B cell (primary cell): ENCODE results near the gene HIGD2A. TPM values are rescaled to one million over a fixed set of nuclear protein-coding genes. Genes with fewer than 3 reads are reported as not detected.
A peak's percentile ranks its signal among the peaks of the same experiment; 100 is the strongest.

ENCODE experiments used
- ATAC-seq: fragments of 200-7000 bp; cut with Tn5 transposase; one replicate; pipeline ENCODE4 v1.10.0; 2021; ENCODE audit warnings: low read depth, mild to moderate bottlenecking, moderate number of reproducible peaks, moderate library complexity
- CTCF ChIA-PET: fragments of 350-600 bp; sonication (Branson Sonifier 250); formaldehyde crosslinking; loops from one replicate; lab custom pipeline; 2021; ENCODE audit warnings: antibody characterized with exemption, inconsistent platforms; lab: Charles Lee
- POLR2A ChIA-PET: fragments of 350-600 bp; sonication (Branson Sonifier 250); formaldehyde crosslinking; loops from one replicate; lab custom pipeline; 2021; ENCODE audit warnings: antibody characterized with exemption; lab: Charles Lee
- DNase-seq: peaks from one replicate; pipeline ENCODE4 v3.0.0; 2013
- H2AFZ ChIP-seq: 2 replicates; pipeline ENCODE4 v1.6.1; 2012; ENCODE audit warnings: mild to moderate bottlenecking, low read depth, low read length; ENCODE audit not compliant: insufficient read depth, poor library complexity, severe bottlenecking
- H3K27ac ChIP-seq, 2 donors: 1 replicate in 1 of 2; 2 replicates in 1 of 2; pipeline ENCODE4 v1.5.1; 2012 to 2013; ENCODE audit warnings: low read length in 2 of 2, mild to moderate bottlenecking in 2 of 2, moderate library complexity in 1 of 2
- H3K27me3 ChIP-seq, 4 experiments: fragments of 200-600 bp in 1 of 4; sonication (generic) in 1 of 4; replicated peaks in 1 of 4; 1 replicate in 2 of 4; 2 replicates in 2 of 4; pipeline versions ENCODE4 v1.6.1 to v1.7.0; 2013 to 2016; ENCODE audit warnings: low read length in 3 of 4, mild to moderate bottlenecking in 2 of 4, mixed read lengths in 1 of 4, moderate library complexity in 1 of 4; ENCODE audit not compliant: insufficient read depth in 4 of 4, control insufficient read depth in 3 of 4; ENCODE audit errors: control extremely low read depth in 1 of 4
- H3K36me3 ChIP-seq, 2 experiments: replicated peaks in 1 of 2; 1 replicate in 1 of 2; 2 replicates in 1 of 2; pipeline versions ENCODE4 v1.6.1 to v1.7.1; 2013; ENCODE audit warnings: low read length in 1 of 2; ENCODE audit not compliant: insufficient read depth in 2 of 2, control insufficient read depth in 1 of 2; ENCODE audit errors: control extremely low read depth in 1 of 2, extremely low read depth in 1 of 2
- H3K4me1 ChIP-seq, 2 donors: fragments of 200-600 bp in 1 of 2; sonication (generic) in 1 of 2; 1 replicate in 1 of 2; 2 replicates in 1 of 2; pipeline versions ENCODE4 v1.5.1 to v1.6.1; 2013 to 2017; ENCODE audit warnings: low read length in 2 of 2; ENCODE audit not compliant: control insufficient read depth in 2 of 2, insufficient read depth in 2 of 2
- H3K4me2 ChIP-seq: replicated peaks from 2 replicates; pipeline ENCODE3; 2012; ENCODE audit warnings: mild to moderate bottlenecking, low read depth, low read length; ENCODE audit not compliant: poor library complexity, severe bottlenecking
- H3K4me3 ChIP-seq, 5 experiments: fragments of 200-600 bp in 1 of 5; sonication (generic) in 1 of 5; 1 replicate in 3 of 5; 2 replicates in 2 of 5; pipeline versions ENCODE4 v1.5.1 to v1.7.0; 2011 to 2016; ENCODE audit warnings: low read length in 4 of 5, mild to moderate bottlenecking in 4 of 5, low read depth in 2 of 5, control low read depth in 1 of 5, moderate library complexity in 1 of 5; ENCODE audit not compliant: insufficient read depth in 1 of 5; ENCODE audit errors: control extremely low read depth in 1 of 5, extremely low read depth in 1 of 5
- H3K79me2 ChIP-seq: fragments of 200-600 bp; sonication (generic); one replicate; pipeline ENCODE4 v1.6.0; 2016; ENCODE audit warnings: low read length; ENCODE audit not compliant: control insufficient read depth, insufficient read depth
- H3K9ac ChIP-seq: fragments of 200-600 bp; sonication (generic); 2 replicates; pipeline ENCODE4 v1.6.1; 2017; ENCODE audit warnings: mild to moderate bottlenecking, low read length, moderate library complexity
- H3K9me3 ChIP-seq, 3 donors: one replicate each; pipeline versions ENCODE4 v1.6.1 to v1.7.1; 2013; ENCODE audit warnings: low read length in 2 of 3; ENCODE audit not compliant: control insufficient read depth in 2 of 3, insufficient read depth in 1 of 3; ENCODE audit errors: control extremely low read depth in 1 of 3
- H4K20me1 ChIP-seq: 2 replicates; pipeline ENCODE4 v1.6.0; 2012; ENCODE audit warnings: mild to moderate bottlenecking, low read length; ENCODE audit not compliant: insufficient read depth, control insufficient read depth, poor library complexity, severe bottlenecking
- H3K27ac Mint-ChIP-seq: one replicate; pipeline ENCODE4 v1.8.0; 2021; ENCODE audit warnings: mixed read lengths
- H3K27me3 Mint-ChIP-seq: one replicate; pipeline ENCODE4 v1.8.0; 2021; ENCODE audit warnings: mixed read lengths
- H3K4me1 Mint-ChIP-seq: one replicate; pipeline ENCODE4 v1.8.0; 2021; ENCODE audit warnings: mixed read lengths
- H3K4me3 Mint-ChIP-seq: one replicate; pipeline ENCODE4 v1.8.0; 2021; ENCODE audit warnings: mixed read lengths
- H3K9me3 Mint-ChIP-seq: one replicate; pipeline ENCODE4 v1.8.0; 2022; ENCODE audit warnings: mixed read lengths; ENCODE audit not compliant: insufficient read depth
- EZH2 ChIP-seq: IDR thresholded peaks from 2 replicates; pipeline ENCODE4 v1.6.1; 2012; ENCODE audit warnings: borderline replicate concordance, low read depth, mild to moderate bottlenecking, moderate library complexity, low read length; ENCODE audit not compliant: insufficient read depth, poor library complexity, severe bottlenecking
- WGBS: methylation state at CpG from one replicate; pipeline ENCODE4 v1.1.5; 2013; ENCODE audit warnings: missing lambda C conversion rate; ENCODE audit not compliant: insufficient coverage; 5-methylcytosine and 5-hydroxymethylcytosine counted together
- intact Hi-C: fragments of 100-400 bp; cut with micrococcal nuclease; formaldehyde crosslinking; loops from one replicate; pipeline ENCODE4 v1.10.0; 2022
- polyA plus RNA-seq: library from polyadenylated mRNA; depleted of rRNA; stranded (reverse); fragments of >200 nt; gene quantifications from 2 replicates; pipeline ENCODE4 v1.2.3, GENCODE V29; 2012
- total RNA-seq, 2 donors: library from RNA; stranded (reverse); fragments of 120-200 nt in 1 of 2; gene quantifications; 1 replicate in 1 of 2; 2 replicates in 1 of 2; pipeline versions ENCODE4 v1.2.3 to v1.2.4, GENCODE V29; 2013 to 2022
- TF ChIP-seq, protein P1 (sequence below): fragments of 200-600 bp; IDR thresholded peaks from one replicate; pipeline ENCODE4 v1.8.0; 2022; ENCODE audit warnings: antibody characterized with exemption, mild to moderate bottlenecking

HIGD2A gene
- total and polyA plus RNA-seq, 2 donors (not counting 1 experiment from before 2014, with no cell fraction given) = 80.1 to 212 TPM

GRCh38 chr5:176371621-176372539 is 16.7 kb upstream of the HIGD2A start:
- Histone ChIP-seq H3K4me2 (no peak overlapping the region), H3K79me2 (no peaks in the 10 kb centered on the region), H4K20me1 (no peaks in the 10 kb centered on the region), H3K4me3 (no peak overlapping the region), H3K27me3 (no peaks in the 10 kb centered on the region), H2AFZ (no peak overlapping the region), H3K9ac (no peak overlapping the region), H3K4me1 (peaks cover 8 to 11% of the 10 kb centered on the region in 2 donors), H3K9me3 (peaks cover 0 to 3% (median 0%) of the 10 kb centered on the region in 3 donors), H3K36me3 (peaks cover 0 to 15% of the 10 kb centered on the region in 2 experiments), H3K27ac (no peak overlapping the region)
- Mint-ChIP-seq H3K27ac (peak overlapping the region; percentile 6), H3K9me3 (no peaks in the 10 kb centered on the region), H3K27me3 (no peaks in the 10 kb centered on the region), H3K4me1 (peaks cover 13% of the 10 kb centered on the region), H3K4me3 (no peak overlapping the region)
- TF ChIP-seq, protein P1, sequence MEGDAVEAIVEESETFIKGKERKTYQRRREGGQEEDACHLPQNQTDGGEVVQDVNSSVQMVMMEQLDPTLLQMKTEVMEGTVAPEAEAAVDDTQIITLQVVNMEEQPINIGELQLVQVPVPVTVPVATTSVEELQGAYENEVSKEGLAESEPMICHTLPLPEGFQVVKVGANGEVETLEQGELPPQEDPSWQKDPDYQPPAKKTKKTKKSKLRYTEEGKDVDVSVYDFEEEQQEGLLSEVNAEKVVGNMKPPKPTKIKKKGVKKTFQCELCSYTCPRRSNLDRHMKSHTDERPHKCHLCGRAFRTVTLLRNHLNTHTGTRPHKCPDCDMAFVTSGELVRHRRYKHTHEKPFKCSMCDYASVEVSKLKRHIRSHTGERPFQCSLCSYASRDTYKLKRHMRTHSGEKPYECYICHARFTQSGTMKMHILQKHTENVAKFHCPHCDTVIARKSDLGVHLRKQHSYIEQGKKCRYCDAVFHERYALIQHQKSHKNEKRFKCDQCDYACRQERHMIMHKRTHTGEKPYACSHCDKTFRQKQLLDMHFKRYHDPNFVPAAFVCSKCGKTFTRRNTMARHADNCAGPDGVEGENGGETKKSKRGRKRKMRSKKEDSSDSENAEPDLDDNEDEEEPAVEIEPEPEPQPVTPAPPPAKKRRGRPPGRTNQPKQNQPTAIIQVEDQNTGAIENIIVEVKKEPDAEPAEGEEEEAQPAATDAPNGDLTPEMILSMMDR = no peak
- no peak for TF ChIP-seq EZH2
- intact Hi-C loops = loop anchor here (2.0 kb wide), 1 partner anchor 17 kb away; the partner anchor contains the start of genes HIGD2A and NOP16
- DNase-seq (no peak), ATAC-seq (no peak)
- WGBS = 100% methylated on average over 12 of the region's 13 CpGs
- POLR2A ChIA-PET = interaction anchor here (1.0 to 1.1 kb wide), 2 partner anchors 10 kb away, joined by 3 read pairs; partner anchors contain the start of gene KIAA1191
- CTCF ChIA-PET = no interaction called here
